ENCODE results near the gene SUPT3H.
"Not testable (repeated sequence)": the region's sequence is repeated elsewhere in the genome, so short reads cannot be mapped to it uniquely, and the experiment has no call there.

SUPT3H gene

GRCh38 chr6:45156075-45156474, 221.7 kb downstream of the SUPT3H start:
- TF ChIP-seq CTCF (IDR thresholded peaks at IDR 0.05; ENCODE audit: control insufficient read depth, extremely low read depth, insufficient read depth) = no peak
- no peak for DNase-seq (ENCODE audit: low read depth)
- H3K4me3 ChIP-seq (ENCODE audit: low read depth, low read length) = no peak overlapping the region

GRCh38 chr6:45155341-45155894, 222.3 kb downstream of the SUPT3H start:
- H3K4me3 ChIP-seq (ENCODE audit: low read depth, low read length) = no peak overlapping the region
- no peak for DNase-seq (ENCODE audit: low read depth)
- TF ChIP-seq CTCF (IDR thresholded peaks at IDR 0.05; ENCODE audit: control insufficient read depth, extremely low read depth, insufficient read depth) = no peak

- no peak for TF ChIP-seq CTCF (IDR thresholded peaks at IDR 0.05; ENCODE audit: control insufficient read depth, extremely low read depth, insufficient read depth)
- no peak for DNase-seq (ENCODE audit: low read depth)
- no peak overlapping the region for H3K4me3 ChIP-seq (ENCODE audit: low read depth, low read length)
These were observed 223.1 kb downstream of the SUPT3H start for GRCh38 chr6:45154679-45155078.

- H3K4me3 ChIP-seq (ENCODE audit: low read depth, low read length) = no peak overlapping the region
- DNase-seq (ENCODE audit: low read depth) = no peak
- TF ChIP-seq CTCF (IDR thresholded peaks at IDR 0.05; ENCODE audit: control insufficient read depth, extremely low read depth, insufficient read depth) = no peak
These were observed 228.9 kb downstream of the SUPT3H start for GRCh38 chr6:45148711-45149341.

GRCh38 chr6:45148278-45148677, 229.5 kb downstream of the SUPT3H start:
- TF ChIP-seq CTCF (IDR thresholded peaks at IDR 0.05; ENCODE audit: control insufficient read depth, extremely low read depth, insufficient read depth) = no peak
- no peak overlapping the region for H3K4me3 ChIP-seq (ENCODE audit: low read depth, low read length)
- DNase-seq (ENCODE audit: low read depth) = no peak

- not testable (repeated sequence) for DNase-seq (ENCODE audit: low read depth); H3K4me3 ChIP-seq (ENCODE audit: low read depth, low read length)
These were observed 232.1 kb downstream of the SUPT3H start for GRCh38 chr6:45145658-45146057.

- DNase-seq (ENCODE audit: low read depth) = no peak
- H3K4me3 ChIP-seq (ENCODE audit: low read depth, low read length) = no peak overlapping the region
- TF ChIP-seq CTCF (IDR thresholded peaks at IDR 0.05; ENCODE audit: control insufficient read depth, extremely low read depth, insufficient read depth) = no peak
These were observed 239.0 kb downstream of the SUPT3H start for GRCh38 chr6:45138765-45139164.
